ENCODE data around the gene ANO7.

Gene ANO7

DNA sequence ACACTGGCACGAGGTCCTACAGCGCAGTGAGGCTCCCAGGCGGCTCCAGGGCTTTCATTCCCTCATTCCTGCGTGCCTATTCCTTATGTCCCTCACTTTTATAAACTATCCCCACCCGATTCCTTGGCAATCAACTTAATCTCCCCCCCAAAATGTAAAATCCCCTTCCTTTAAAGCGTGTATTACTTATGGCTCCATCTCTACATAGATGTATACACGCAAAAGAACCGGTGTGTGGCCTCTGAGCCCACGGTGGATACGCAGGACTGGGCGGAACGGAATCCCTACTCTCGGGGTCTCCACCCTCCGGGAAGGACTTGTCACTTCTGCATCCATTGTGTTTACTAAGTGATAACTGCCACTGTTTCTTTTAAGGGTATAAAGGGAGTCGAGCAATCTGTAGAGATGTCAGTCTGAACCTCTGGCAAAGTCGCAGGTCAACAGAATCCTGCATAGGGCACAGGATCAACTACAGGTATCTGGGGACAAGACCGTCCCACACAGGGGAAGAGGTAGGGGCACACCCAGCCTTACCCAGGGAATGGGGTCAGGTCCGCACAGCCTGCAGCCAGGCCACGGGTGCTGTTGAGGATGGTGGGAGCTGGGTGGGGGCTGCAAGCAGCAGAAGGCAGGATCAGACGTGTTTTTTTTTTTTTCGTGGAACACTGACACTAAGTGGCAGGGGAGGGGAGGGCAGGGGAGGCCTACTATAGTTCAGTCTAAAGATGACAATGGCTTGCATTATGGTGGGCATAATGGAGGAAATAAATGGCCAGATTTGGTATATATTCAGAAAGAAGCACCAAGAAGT is 84.9 kb downstream of the ANO7 start:
- DNase-seq (ENCODE audit: low spot score), result no peak

DNA sequence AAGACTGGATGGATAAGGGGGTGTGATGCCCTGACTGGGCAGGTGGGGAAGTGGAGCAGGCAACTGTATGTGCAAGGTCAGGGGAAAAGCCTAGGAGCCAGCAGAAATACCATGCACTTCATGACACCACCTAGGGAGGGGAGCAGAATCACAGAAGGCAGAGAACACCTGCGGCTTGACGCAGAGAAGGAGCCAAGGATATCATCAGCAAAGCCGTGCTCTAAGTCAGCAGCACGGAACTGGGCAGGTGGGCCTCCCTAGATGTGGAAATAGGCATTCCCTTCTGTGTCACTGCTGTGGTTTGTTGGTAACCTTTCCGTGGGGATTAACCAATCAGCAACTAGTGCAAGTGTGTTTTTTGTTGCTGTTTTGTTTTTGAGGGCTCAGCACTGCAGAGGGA is 85.7 kb downstream of the ANO7 start:
- no peak for DNase-seq (ENCODE audit: low spot score)

Measured in ecto neural progenitor cell (in vitro differentiated cells).